ENCODE results near the gene CACNA1C. TPM values are rescaled to one million over a fixed set of nuclear protein-coding genes. Genes with fewer than 3 reads are reported as not detected.

The CACNA1C gene
- total and polyA plus RNA-seq, 2 donors (not counting 1 experiment from before 2014, with no cell fraction given) = 0.01 to 0.02 TPM

DNA sequence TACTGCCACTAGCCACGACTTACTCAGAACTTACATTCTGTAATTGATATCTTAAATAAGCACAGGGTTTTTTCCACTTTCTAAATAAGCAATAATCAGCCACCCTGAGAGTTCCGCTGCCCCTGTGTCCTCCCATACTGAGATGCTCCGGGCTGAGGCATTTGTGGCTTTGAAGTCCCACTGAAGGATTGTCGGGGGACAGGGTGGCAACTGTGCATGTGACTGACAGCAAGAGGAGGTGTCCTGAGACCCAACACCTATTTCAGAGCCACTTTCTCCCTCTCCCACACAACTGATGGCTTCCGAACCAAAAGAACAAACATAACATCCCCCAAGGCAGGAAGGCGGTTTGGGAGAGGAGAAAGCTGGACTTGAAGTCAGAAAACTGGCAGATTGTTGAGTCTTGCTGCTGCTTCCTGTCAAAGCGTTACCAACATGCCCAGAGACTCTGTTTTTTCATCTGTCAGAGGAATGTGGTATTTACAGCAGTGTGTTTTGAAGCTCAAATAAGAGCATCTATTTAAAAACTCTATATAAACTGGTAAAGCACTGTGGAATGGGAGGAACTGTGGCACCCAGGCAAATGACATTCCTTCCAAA is 584.1 kb downstream of the CACNA1C start:
- CTCF ChIA-PET = no interaction called here
- H3K9me3 ChIP-seq (ENCODE audit: control extremely low read depth in 1 of 3, control insufficient read depth in 2 of 3, insufficient read depth in 1 of 3, low read length in 2 of 3) = no peaks in the 10 kb centered on the region

DNA sequence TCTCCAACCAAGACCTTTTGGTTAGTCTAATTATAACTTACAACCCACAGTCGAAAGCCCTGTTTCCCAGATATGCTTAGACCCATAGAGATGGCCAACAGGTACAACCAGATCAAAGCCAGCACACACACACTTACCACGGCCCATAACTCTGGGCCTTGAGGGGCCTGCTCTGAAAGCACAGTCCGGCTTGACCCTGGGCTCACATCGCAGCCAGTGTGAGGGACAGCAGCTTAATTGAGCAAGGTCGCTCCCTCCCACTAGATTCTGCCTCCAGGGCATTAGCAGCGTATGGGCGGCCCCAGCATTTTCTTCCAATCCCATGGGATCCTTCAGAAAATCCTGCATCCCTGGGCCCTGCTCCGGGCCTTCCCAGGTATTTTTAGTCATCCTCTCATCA is 584.6 kb downstream of the CACNA1C start:
- no peak overlapping the region for H3K27ac ChIP-seq (ENCODE audit: low read length in 2 of 2)
- no peaks in the 10 kb centered on the region for H3K36me3 ChIP-seq (replicated peaks in 1 of 2; ENCODE audit: control extremely low read depth in 1 of 2, control insufficient read depth in 1 of 2, extremely low read depth in 1 of 2, insufficient read depth in 2 of 2, low read length in 1 of 2)
- no peaks in the 10 kb centered on the region for H3K4me1 ChIP-seq (ENCODE audit: control insufficient read depth in 2 of 2, insufficient read depth in 2 of 2, low read length in 2 of 2)
- H4K20me1 ChIP-seq (ENCODE audit: control insufficient read depth, insufficient read depth, low read length, poor library complexity, severe bottlenecking) = no peaks in the 10 kb centered on the region
- no peak for TF ChIP-seq EZH2 (IDR thresholded peaks at IDR 0.05; ENCODE audit: borderline replicate concordance, insufficient read depth, low read depth, low read length, poor library complexity, severe bottlenecking)
- TF ChIP-seq, protein P1, sequence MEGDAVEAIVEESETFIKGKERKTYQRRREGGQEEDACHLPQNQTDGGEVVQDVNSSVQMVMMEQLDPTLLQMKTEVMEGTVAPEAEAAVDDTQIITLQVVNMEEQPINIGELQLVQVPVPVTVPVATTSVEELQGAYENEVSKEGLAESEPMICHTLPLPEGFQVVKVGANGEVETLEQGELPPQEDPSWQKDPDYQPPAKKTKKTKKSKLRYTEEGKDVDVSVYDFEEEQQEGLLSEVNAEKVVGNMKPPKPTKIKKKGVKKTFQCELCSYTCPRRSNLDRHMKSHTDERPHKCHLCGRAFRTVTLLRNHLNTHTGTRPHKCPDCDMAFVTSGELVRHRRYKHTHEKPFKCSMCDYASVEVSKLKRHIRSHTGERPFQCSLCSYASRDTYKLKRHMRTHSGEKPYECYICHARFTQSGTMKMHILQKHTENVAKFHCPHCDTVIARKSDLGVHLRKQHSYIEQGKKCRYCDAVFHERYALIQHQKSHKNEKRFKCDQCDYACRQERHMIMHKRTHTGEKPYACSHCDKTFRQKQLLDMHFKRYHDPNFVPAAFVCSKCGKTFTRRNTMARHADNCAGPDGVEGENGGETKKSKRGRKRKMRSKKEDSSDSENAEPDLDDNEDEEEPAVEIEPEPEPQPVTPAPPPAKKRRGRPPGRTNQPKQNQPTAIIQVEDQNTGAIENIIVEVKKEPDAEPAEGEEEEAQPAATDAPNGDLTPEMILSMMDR (IDR thresholded peaks at IDR 0.05) = no peak
- no peaks in the 10 kb centered on the region for H3K79me2 ChIP-seq (ENCODE audit: control insufficient read depth, insufficient read depth, low read length)
- H3K9me3 Mint-ChIP-seq (ENCODE audit: insufficient read depth) = no peaks in the 10 kb centered on the region
- no peaks in the 10 kb centered on the region for H3K4me1 Mint-ChIP-seq
- no peak for ATAC-seq (ENCODE audit: low read depth)
- no peak for DNase-seq
- ChIA-PET POLR2A (no interaction called here), CTCF (no interaction called here)
- H3K9me3 ChIP-seq (ENCODE audit: control extremely low read depth in 1 of 3, control insufficient read depth in 2 of 3, insufficient read depth in 1 of 3, low read length in 2 of 3) = no peaks in the 10 kb centered on the region
- no peak overlapping the region for H3K4me3 ChIP-seq (ENCODE audit: control extremely low read depth in 1 of 5, extremely low read depth in 1 of 5, insufficient read depth in 1 of 5, low read depth in 2 of 5, low read length in 4 of 5)
- 95% methylated on average over 7 of the region's 8 CpGs for WGBS (ENCODE audit: insufficient coverage)
- H3K27ac Mint-ChIP-seq = no peak overlapping the region
- intact Hi-C loops (cut with micrococcal nuclease) = no loop called here
- H3K4me2 ChIP-seq (replicated peaks; ENCODE audit: low read depth, low read length, poor library complexity, severe bottlenecking) = no peak overlapping the region
- H3K9ac ChIP-seq (ENCODE audit: low read length) = no peak overlapping the region
- no peak overlapping the region for H2AFZ ChIP-seq (ENCODE audit: insufficient read depth, low read depth, low read length, poor library complexity, severe bottlenecking)
- H3K27me3 ChIP-seq (replicated peaks in 1 of 4; ENCODE audit: control extremely low read depth in 1 of 4, control insufficient read depth in 3 of 4, insufficient read depth in 4 of 4, low read length in 3 of 4) = peaks cover 0 to 3% (median 1%) of the 10 kb centered on the region in 4 experiments
- H3K27me3 Mint-ChIP-seq = peaks cover 41% of the 10 kb centered on the region
- H3K4me3 Mint-ChIP-seq = no peak overlapping the region

More for the DNA sequence above, 584.1 kb downstream of the CACNA1C start:
- H3K4me1 ChIP-seq (ENCODE audit: control insufficient read depth in 2 of 2, insufficient read depth in 2 of 2, low read length in 2 of 2) = no peaks in the 10 kb centered on the region
- TF ChIP-seq EZH2 (IDR thresholded peaks at IDR 0.05; ENCODE audit: borderline replicate concordance, insufficient read depth, low read depth, low read length, poor library complexity, severe bottlenecking) = no peak
- no peaks in the 10 kb centered on the region for H3K4me1 Mint-ChIP-seq
- intact Hi-C loops (cut with micrococcal nuclease) = no loop called here
- no peak overlapping the region for H3K4me3 Mint-ChIP-seq
- no peak overlapping the region for H2AFZ ChIP-seq (ENCODE audit: insufficient read depth, low read depth, low read length, poor library complexity, severe bottlenecking)
- no peaks in the 10 kb centered on the region for H3K36me3 ChIP-seq (replicated peaks in 1 of 2; ENCODE audit: control extremely low read depth in 1 of 2, control insufficient read depth in 1 of 2, extremely low read depth in 1 of 2, insufficient read depth in 2 of 2, low read length in 1 of 2)
- no peak for ATAC-seq (ENCODE audit: low read depth)
- H4K20me1 ChIP-seq (ENCODE audit: control insufficient read depth, insufficient read depth, low read length, poor library complexity, severe bottlenecking) = no peaks in the 10 kb centered on the region
- H3K27ac ChIP-seq (ENCODE audit: low read length in 2 of 2) = no peak overlapping the region
- H3K9ac ChIP-seq (ENCODE audit: low read length) = no peak overlapping the region
- DNase-seq = no peak
- peaks cover 0 to 3% (median 1%) of the 10 kb centered on the region in 4 experiments for H3K27me3 ChIP-seq (replicated peaks in 1 of 4; ENCODE audit: control extremely low read depth in 1 of 4, control insufficient read depth in 3 of 4, insufficient read depth in 4 of 4, low read length in 3 of 4)
- POLR2A ChIA-PET = no interaction called here
- 21% methylated on average over 2 of the region's 7 CpGs for WGBS (ENCODE audit: insufficient coverage)
- no peak overlapping the region for H3K27ac Mint-ChIP-seq
- no peak overlapping the region for H3K4me3 ChIP-seq (ENCODE audit: control extremely low read depth in 1 of 5, extremely low read depth in 1 of 5, insufficient read depth in 1 of 5, low read depth in 2 of 5, low read length in 4 of 5)
- H3K9me3 Mint-ChIP-seq (ENCODE audit: insufficient read depth) = no peaks in the 10 kb centered on the region
- no peaks in the 10 kb centered on the region for H3K79me2 ChIP-seq (ENCODE audit: control insufficient read depth, insufficient read depth, low read length)
- H3K4me2 ChIP-seq (replicated peaks; ENCODE audit: low read depth, low read length, poor library complexity, severe bottlenecking) = no peak overlapping the region
- peaks cover 37% of the 10 kb centered on the region for H3K27me3 Mint-ChIP-seq

All from B cell (primary cell).